ENCODE measurements around the gene ACE2.

ACE2 gene

DNA sequence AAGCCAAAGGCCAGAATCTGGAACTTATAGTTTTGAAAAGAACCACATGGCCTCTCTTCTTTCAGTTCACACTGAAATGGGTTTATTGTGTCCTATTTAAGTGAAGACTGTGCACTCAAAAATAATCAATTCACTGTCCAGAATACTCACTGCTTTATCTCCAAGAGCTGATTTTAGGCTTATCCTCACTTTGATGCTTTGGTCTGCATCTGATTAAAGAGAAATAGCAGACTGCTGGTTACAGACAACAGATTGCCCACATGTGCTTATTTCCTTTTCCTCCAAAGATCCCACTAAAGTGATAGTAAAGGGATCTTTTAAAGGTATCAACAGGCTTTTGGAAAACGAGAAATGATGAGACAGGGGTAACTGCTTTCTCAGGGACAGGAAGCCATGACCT, 30.6 kb downstream of the ACE2 start:
- DNase-seq: no peak

DNA sequence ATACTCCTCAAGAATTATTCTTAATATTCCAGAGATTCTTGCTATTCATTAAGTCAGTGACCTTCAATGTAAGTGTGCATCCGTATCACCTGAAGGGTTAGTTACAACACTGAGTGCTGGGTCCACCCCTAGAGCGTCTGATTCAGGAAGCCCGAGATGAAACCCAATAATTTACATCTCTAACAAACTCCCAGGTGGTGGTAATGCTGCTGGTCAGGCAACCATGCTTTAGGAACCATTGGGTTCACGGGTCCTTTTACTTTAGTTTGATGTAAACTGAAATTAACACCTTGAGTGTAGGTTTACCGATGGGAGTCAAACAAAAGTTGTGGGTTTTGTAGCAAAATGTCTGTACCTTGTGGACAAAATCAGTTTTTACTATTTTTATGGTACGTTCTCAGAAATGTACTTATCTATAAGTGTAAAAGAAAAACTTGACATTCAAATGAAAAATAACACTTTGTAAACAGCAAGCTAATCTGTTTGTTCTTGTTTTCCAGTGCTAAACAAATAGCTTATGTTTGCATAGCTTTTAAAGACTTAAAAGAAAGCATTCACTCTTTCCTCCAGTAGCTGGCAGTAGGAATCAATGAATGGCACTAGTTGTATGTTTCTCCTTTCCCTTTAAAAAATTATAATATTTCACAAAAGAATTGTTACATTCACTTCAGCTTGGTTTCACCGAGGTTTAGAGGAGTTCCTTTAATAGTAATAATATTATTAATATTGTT, 32.7 kb downstream of the ACE2 start:
- DNase-seq: peak; percentile 57

GRCh38 chrX:15567267-15567666, 33.5 kb downstream of the ACE2 start:
- no peak for DNase-seq

- DNase-seq: peak; percentile 41
These were observed 34.5 kb downstream of the ACE2 start for GRCh38 chrX:15566244-15566643.

- DNase-seq: peak; percentile 81
These were observed 35.7 kb downstream of the ACE2 start for GRCh38 chrX:15564981-15565579.

DNA sequence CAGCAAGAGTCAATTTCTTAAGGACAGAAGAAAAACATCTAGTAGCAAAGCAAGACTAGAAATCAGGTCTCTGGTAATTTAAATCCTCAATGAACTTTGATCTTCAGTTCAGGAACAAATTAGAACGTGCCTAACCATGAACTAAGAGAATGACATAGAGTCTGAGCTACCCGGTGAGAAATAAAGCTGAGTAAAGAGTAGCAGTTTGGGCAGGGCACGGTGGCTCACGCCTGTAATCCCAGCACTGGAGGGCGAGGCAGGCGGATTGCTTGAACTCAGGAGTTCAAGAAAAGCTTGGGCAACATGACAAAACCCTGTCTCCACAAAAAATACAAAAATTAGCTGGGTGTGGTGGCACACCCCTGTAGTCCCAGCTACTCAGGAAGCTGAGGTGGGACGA, 37.7 kb downstream of the ACE2 start:
- DNase-seq: no peak

- no peak for DNase-seq
These were observed 39.8 kb downstream of the ACE2 start for GRCh38 chrX:15560924-15561323.

DNA sequence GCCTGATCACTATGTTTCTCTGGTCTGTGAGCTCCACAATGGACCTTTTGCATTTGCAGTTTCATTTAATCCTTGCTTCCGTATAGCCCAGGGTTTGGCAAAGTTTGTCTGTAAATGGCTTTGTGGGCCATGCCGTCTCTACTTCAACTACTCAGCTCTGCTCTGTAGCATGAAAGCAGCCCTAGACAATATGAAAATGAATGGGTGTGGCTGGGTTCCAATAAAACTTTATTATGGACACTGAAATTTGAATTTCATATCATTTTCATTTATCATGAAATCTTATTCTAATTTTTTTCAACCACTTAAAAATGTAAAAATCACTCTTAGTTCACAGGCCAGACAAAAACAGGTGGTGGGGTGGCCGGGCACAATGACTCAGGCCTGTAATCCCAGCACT, 41.5 kb downstream of the ACE2 start:
- no peak for DNase-seq

DNA sequence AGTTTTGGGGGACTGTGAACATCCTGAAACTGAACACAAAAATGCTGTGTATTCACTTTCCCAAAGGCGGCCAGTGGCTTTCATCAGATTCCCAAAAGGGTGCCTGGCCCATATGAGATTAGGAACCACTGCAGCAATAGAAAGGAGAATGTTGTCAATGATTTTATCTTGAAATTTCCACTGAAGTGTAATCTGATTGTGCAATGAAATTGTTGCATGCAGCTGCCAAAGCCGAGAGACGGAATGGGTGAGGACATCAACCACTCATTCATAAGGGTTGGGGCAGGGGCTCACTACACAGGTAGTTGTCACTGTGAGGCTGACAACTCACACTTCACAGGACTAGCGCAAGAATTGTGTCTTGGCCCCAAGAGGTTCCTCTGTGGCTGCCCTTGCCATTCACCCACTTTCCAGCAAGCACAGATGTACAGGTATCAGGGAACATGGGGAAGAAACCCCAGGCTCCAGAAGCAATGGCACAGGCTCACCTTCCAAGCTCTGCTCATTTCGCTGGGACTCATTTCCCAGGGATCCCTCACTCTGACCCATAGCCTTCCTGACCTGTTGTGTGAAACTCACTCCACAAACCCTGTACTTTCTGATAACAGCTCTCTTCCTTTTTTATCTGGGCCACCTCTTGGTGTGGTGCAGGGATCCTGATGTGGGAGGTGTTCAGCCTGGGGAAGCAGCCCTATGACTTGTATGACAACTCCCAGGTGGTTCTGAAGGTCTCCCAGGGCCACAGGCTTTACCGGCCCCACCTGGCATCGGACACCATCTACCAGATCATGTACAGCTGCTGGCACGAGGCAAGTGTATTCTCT, 51.4 kb downstream of the ACE2 start:
- peak; percentile 40 for DNase-seq

DNA sequence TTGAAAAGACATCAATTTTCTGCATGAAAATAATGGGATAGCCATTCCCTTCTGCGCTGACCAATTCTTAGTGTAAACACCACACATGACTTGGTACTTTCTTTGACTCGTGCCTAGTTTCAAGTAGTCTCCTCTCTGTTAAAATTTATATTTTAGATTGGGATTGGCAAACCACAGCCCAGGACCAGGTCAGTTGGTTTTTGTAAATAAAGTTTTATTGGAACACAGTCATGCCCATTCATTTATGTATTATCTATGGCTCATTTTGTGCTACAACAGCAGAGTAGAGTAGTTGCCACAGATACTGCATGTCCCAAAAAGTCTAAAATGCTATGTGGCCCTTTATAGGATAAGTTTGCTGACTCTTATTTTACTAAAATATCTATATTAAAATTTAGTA, 53.4 kb downstream of the ACE2 start:
- no peak for DNase-seq

DNA sequence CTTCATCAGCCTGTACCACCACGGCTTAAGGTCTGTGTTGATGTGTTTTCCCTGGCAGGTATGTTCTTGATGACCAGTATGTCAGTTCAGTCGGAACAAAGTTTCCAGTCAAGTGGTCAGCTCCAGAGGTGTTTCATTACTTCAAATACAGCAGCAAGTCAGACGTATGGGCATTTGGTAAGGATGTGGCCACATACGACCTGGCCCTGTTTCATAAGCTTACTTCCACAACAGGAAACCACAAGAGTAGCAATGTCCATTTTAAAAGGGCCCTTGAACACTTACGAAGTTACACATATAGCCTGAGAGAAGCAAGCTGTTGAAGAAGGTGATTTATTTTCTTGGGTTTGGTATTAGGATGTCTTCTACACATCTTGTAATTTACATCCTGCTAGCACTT, 54.0 kb downstream of the ACE2 start:
- DNase-seq: no peak

- DNase-seq: no peak
These were observed 70.4 kb downstream of the ACE2 start for GRCh38 chrX:15530318-15530717.

- no peak for DNase-seq
These were observed 71.6 kb downstream of the ACE2 start for GRCh38 chrX:15529165-15529564.

DNA sequence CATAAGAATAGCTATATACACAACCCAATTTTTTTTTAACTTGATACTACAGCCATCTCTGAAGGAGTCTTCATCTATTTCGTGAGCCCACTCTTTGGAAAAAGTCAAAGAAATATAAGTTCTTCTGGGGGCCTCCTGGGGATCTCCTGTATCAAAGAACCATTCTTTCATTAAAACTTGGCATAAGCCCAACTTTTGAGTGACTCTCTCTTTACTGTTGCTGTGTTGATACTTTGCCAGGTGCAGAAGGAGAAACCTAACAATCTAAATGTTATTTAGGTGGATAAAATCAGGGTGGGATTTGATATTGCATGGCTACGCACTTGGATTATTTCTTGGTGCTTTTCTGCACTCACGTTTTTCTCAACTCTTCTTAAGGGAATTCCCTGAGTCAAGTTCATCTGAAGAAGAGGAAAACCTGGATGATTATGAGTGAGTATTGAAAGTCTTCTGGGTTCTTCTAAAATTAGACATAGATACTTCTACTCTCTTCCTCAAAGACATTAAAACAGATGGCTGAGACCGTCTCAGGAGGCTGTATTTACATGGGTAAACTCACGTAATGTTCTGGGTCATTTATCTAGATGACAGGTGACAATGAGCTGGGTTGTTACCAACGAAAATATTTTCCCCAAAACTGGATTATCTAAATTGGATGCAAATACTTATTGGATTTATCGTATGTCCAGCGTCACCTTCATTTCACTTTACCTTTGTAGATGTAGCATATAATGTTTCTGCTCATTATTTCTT, 74.9 kb downstream of the ACE2 start:
- DNase-seq: no peak

GRCh38 chrX:15524417-15524816, 76.3 kb downstream of the ACE2 start:
- no peak for DNase-seq

GRCh38 chrX:15523088-15523487, 77.7 kb downstream of the ACE2 start:
- no peak for DNase-seq

DNA sequence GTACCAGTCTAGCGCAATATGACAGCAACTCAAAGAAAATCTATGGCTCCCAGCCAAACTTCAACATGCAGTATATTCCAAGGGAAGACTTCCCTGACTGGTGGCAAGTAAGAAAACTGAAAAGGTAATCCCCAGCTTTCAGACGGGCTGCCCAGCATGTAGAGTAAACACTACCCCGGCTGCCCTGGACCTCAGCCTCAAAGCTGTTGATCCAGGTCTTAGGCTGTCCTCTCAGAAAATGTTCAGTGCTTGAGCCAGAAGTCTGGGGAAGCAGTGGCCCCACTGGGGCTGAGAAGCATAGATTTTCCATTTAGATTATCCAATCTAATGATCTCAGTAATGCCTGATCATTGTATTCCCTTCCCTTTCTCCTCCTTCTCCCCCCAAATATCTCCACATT, 78.3 kb downstream of the ACE2 start:
- no peak for DNase-seq

- peak; percentile 85 for DNase-seq
These were observed 84.8 kb downstream of the ACE2 start for GRCh38 chrX:15515931-15516330.

GRCh38 chrX:15514279-15514678, 86.5 kb downstream of the ACE2 start:
- no peak for DNase-seq

DNA sequence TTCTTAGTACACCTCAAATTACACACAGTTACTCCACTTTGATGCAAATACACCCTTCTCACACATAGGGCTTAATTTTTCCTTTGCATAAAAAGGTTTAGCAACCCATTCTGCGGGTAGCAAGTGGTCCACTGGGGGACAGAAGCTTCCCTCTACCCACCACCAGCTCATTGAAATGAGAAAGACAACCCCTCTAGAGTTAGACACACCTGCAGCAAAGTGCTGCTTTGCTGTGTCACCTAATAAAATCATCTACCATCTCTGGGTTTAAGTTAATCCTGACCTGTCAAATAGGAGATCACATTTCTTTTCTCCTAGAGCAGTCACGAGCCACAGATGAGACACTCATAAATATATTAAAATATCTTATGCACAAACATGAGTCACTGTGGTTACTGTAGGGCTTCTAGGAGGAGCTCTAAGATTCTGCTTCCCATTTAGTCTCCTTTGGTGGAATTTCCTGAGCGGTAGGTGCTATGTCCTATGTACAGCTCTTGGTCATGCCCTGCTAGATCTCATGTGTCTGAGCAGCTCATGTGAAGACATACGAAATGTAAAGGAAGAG, 88.3 kb downstream of the ACE2 start:
- DNase-seq: peak; percentile 40

GRCh38 chrX:15511563-15511962, 89.2 kb downstream of the ACE2 start:
- DNase-seq: no peak
